NCI-H2227 treated with DMSO at 0.1 percent for 48 hours (cell line): Measurements from ENCODE around the gene ASB1.
"Not testable (repeated sequence)": the region's sequence is repeated elsewhere in the genome, so short reads cannot be mapped to it uniquely, and the experiment has no call there.

Source experiments
- DNase-seq: peaks from one replicate; lab custom pipeline; 2025; lab: John Stamatoyannopoulos, UW

The ASB1 gene

DNA sequence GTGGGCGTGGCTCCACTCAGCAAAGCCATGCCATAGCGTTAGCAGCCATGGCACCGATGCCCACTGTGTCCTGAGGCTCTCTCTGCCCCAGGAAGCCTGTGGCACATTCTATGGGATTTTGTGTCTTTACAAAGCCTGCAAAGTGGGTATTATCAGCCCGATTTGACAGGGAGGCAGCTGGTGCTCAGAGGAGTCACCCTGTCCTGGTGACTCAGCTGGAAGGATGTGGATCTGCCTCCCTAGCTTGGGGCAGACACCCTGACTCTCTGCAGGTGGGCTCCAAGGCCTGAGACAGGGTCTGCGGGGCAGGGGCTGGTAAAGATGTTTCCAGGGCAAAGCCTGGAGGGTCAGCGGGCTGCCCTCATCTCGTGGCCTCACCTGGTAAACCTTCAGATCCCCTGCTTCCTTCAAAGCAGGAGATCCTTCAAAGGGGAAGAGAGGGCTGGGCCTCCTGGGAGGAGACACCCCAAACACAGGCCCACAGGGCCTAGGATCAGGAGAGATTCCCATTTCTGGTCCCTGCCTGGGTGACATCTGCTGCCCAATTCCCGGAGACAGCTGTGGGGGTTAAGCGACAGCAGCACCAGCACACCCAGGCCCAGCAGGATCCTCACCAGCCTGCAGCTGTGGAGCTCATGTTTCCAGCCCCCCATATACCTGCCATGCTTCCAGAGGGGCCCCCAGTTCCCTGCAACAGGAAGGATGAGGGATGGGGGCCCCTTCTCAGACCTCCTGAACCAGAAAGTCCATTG is 3.0 kb upstream of the ASB1 start:
- DNase-seq, result no peak

GRCh38 chr2:238424313-238424700 is 2.4 kb upstream of the ASB1 start:
- DNase-seq, result no peak

DNA sequence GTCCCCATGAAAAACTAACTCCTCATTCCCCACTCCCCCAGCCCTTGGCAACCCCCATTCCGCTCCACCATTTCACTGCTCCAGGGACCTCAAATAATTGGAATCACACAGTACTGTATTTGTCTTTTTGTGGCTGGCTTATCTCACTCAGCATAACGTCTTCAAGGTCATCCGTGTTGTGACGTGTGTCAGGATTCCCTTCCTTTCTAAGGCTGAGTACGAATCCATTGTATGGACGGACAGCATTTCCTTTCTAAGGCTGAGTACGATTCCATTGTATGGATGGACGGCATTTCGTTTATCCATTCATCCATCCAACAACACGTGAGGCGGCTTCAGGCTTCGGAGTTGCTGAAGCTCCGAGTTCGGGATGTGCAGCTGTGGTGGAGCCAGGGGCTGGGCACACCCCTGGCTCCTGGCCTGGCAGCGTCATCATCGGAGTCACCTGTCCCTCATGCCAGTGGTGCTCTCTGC is 1.2 kb upstream of the ASB1 start:
- DNase-seq, result no peak

DNA sequence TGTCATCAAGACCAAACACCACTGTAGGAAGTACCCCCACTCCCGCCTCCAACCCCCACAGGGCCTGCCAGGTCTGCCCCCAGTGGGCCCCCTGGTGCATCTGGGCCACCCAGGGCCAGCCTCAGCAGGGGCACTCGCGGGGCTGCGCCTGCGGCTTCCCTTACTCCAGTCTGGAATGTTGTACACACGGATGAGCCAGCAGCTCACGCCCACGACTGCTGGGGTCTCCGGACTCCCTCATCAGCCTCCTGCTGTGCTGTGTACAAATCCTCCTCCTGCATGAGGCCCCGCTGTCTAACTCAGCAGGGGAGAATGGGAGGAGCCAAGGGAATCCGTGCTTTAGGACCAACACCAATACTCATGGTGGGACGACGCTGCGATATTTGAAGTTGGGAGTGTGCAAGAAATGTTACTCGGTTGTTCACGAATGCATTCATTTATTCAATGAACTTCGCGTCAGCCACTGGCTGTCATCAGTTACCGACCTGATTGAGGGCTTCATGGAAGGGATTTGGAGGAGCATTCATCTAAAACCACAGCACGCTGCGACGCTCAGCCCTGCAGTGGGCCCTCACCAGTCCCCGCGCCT is 654 bp upstream of the ASB1 start:
- DNase-seq, result peak; percentile 53

GRCh38 chr2:238427435-238428162 is 872 bp downstream of the ASB1 start:
- DNase-seq, result peak; percentile 11

DNA sequence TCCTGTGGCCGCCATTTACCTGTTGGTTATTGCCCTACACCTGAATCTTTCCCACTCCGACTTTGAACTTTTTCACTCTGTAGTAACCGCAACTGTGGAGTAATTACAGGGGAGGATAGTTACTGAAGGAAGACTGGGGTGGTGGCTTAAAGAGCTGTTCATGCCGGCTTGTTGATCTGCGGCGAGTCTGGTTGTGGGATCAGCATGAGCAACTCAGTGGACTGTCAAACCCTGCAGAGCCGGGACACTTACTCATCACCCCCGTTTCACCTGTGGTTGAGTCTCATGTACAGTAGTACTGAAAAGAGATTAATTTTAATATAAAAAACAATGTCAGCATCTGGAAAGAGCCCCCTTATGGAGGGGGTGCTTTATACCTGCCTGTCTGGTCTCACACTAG is 2.1 kb downstream of the ASB1 start:
- DNase-seq, result no peak

DNA sequence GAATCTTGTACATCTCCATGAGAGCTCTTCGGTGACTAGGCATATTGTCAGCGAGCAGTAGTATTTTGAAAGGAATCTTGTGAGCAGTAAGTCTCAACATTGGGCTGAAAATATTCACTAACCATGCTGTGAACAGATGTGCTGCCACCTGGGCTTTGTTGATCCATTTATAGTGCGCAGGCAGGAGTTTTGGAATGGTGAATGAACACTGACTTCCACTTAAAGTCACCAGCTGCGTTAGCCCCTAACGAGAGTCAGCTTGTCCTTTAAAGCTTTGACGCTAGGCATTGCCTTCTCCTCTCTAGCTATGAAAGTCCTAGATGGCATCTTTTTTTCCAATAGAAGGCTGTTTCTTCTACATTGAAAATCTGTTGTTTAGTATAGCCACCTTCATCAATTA is 4.1 kb downstream of the ASB1 start:
- DNase-seq, result no peak

GRCh38 chr2:238431456-238431855 is 4.7 kb downstream of the ASB1 start:
- no peak for DNase-seq

DNA sequence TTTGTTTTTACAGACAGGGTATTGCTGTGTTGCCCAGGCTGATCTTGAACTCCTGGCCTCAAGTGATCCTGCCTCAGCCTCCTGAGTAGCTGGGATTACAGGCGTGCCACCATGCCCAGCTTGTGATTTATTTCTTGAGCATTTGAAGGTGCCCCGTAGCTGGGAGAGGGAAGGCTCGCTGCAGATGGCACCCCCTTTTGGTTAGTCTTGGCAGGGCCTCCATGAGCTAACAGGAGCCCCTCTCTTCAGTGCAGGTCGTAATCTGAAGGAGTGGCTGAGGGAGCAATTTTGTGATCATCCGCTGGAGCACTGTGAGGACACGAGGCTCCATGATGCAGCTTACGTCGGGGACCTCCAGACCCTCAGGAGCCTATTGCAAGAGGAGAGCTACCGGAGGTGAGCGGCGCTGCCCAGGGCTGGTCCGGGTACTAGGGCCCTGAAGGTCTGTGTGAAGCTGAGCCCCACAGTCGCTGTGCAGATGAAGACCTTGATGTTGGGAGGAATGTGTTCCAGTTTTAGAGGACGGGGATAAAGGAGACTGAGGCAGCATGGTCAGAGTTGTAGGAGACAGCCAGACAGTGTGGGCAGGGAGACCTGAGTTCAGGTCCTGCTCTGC is 6.7 kb downstream of the ASB1 start:
- no peak for DNase-seq

- DNase-seq, result no peak
Measured at GRCh38 chr2:238433941-238434845, 7.5 kb downstream of the ASB1 start.

DNA sequence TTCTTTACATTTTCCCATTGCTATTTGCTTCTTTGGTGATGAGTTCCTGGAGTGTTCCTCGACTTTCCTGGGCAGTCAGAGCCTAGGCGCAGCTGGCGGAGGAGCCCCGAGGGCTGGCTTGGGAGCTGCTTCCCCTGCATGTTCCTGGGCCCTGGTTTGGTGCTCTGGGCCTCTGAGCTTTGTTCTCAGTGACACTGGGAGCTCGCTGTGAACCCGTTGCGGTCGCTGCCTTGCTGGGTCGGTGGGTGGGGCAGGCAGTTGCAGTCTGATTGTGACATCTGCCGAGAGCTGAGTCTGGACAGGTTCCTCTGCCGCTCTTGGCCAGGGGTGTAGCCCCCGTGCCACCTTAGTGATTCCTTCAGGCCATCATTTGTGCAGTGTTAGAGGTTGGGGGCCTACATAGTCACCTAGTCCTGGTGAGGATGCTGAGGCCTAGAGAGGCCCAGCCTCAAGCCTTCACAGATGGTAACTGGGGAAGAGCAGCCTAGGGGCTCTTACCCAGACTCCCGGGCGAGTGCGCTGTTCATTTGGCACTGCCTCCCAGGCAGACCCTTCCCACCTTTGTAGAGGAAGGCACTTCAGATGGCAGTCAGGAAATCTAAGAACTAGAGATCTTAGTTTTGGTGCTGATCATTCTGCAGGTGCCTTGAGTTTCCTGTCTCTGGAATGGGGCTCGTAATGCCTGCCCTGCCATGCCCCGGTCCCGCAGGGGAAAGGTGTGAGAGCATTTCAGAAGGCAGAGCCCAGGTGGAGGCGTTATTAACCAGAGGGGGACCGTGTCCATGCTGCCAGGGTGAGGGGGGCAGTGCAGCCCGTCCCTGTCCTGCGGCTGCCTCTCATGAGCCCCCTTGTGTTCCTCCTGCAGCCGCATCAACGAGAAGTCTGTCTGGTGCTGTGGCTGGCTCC is 8.4 kb downstream of the ASB1 start:
- no peak for DNase-seq

DNA sequence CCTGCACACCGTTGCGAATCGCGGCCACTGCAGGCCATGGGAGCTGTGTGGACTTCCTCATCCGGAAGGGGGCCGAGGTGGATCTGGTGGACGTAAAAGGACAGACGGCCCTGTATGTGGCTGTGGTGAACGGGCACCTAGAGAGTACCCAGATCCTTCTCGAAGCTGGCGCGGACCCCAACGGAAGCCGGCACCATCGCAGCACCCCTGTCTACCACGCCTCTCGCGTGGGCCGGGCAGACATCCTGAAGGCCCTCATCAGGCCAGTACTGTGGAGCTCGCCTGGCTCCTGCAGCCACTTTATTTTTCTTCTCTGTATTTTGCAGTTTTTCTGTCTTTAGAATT is 9.0 kb downstream of the ASB1 start:
- no peak for DNase-seq

DNA sequence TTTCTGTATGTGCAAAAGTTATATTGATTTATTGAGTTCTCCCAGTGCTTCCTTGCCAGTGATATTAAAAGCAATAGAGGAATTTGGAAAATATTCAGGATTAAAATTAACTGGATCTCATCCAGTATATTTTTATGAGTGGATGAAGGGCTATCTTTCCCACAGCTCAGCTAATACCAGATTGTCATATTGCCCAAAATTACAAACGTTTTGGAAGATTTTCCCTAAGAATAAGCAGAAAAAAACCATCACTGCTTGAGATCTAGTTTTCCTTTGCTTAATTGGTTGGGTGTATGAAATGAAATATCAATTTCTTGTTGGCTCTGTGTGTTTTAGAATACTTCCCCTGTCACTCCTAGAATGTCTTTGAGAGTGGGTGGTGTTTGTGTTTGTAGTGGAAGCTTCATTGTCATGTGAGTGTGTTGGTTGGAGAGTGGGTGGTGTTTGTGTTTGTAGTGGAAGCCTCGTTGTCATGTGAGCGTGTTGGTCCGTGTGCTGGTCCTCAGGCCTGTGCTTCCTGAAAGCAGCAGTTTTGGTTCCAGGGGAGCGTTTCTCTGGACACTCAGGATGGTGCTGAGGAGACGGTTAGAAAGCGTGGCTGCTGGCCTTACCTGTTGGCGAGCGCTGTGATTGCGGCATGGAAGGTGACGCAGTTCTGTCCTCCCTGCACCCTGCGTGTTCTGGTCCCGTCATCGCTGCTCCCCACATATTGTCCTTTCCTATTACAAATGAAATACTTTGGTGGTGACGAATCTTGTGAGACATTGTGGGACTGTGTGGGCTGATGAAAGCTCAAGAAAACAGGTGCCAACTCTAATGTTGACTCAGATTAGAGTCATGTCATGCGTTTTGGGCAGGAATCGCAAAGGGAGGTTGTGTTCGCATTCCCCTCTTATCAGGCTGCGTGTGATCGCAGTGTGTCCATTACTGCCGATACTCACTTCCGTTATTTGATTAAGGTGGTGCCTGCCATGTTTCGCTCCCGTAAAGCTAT is 12.4 kb downstream of the ASB1 start:
- DNase-seq, result no peak

DNA sequence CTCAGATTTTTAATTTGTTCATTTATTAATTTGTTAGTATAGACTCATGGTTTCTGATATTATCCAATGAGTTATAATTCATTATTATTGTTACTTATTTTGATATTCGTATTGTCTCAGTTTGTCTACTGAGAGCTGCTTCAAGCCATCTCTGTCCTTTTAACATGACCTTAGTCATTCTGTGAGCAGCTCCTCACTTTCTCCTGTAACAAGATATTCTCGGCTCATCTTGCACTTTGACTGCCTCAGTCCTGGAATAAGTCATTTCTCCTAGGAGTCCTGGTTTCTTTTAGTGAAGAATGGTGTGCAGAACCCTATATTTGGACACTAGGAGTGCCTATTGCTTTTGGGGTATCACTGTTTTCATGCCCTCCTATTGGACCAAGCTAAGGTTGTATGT is 13.2 kb downstream of the ASB1 start:
- no peak for DNase-seq

GRCh38 chr2:238440331-238440730 is 13.6 kb downstream of the ASB1 start:
- DNase-seq, result no peak

GRCh38 chr2:238440767-238441166 is 14.0 kb downstream of the ASB1 start:
- no peak for DNase-seq

DNA sequence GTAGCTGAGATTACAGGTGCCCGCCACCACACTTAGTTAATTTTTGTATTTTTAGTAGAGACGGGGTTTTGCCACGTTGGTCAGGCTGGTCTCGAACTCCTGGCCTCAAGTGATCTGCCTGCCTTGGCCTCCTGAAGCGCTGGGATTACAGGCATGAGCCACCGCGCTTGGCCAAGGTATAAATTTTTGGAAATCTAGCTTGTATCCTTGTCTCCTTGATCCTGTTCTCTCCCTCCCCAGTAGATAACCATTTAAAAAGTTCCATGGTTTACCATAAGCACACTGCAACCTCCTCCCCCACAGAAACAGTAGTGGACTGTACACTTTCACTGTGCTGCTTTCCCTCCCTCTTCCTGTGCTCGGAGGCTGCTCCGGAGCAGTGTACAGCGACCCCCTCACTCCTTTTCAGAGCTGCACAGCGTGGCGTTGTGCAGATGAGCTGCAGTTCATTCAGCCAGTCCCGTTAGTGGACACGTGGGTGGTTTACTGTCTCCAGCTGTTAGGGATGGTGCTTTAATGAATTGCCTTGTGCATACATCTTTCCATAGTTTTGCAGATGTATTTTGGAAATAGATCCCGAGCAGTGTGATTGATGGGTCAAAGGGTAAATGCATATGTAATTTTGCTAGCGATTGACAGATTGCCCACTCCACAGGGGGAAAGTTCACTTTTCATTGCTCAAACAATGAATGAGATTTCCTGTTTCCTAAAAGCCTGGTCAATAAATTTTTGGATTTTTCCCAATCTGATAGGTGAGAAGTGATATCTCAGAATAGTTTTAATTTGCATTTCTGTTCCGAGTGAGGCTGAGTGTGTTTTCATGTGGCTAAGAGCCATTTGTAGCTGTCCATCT is 14.8 kb downstream of the ASB1 start:
- peak; percentile 24 for DNase-seq

GRCh38 chr2:238442257-238442656 is 15.5 kb downstream of the ASB1 start:
- not testable (repeated sequence) for DNase-seq

DNA sequence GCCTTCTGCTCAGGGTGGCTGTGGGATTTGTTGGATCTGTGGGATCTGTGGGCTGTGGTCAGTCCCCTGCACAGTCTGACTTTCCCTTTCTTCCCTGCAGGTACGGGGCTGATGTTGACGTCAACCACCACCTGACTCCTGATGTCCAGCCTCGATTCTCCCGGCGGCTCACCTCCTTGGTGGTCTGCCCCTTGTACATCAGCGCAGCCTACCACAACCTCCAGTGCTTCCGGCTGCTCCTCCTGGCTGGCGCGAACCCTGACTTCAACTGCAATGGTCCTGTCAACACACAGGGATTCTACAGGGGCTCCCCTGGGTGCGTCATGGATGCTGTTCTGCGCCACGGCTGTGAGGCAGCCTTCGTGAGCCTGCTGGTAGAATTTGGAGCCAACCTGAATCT is 17.5 kb downstream of the ASB1 start:
- DNase-seq, result no peak
